Hypothalamus (tissue), 51 donors: Measurements from ENCODE around the gene SYNPO2L.
"Not testable (repeated sequence)": the region's sequence is repeated elsewhere in the genome, so short reads cannot be mapped to it uniquely, and the experiment has no call there.

Experiments used
- DNase-seq, 51 donors: peaks; one replicate each; lab custom pipeline; 2025; lab: John Stamatoyannopoulos, UW

Gene SYNPO2L, protein sequence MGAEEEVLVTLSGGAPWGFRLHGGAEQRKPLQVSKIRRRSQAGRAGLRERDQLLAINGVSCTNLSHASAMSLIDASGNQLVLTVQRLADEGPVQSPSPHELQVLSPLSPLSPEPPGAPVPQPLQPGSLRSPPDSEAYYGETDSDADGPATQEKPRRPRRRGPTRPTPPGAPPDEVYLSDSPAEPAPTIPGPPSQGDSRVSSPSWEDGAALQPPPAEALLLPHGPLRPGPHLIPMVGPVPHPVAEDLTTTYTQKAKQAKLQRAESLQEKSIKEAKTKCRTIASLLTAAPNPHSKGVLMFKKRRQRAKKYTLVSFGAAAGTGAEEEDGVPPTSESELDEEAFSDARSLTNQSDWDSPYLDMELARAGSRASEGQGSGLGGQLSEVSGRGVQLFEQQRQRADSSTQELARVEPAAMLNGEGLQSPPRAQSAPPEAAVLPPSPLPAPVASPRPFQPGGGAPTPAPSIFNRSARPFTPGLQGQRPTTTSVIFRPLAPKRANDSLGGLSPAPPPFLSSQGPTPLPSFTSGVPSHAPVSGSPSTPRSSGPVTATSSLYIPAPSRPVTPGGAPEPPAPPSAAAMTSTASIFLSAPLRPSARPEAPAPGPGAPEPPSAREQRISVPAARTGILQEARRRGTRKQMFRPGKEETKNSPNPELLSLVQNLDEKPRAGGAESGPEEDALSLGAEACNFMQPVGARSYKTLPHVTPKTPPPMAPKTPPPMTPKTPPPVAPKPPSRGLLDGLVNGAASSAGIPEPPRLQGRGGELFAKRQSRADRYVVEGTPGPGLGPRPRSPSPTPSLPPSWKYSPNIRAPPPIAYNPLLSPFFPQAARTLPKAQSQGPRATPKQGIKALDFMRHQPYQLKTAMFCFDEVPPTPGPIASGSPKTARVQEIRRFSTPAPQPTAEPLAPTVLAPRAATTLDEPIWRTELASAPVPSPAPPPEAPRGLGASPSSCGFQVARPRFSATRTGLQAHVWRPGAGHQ

GRCh38 chr10:73655990-73656298, at the start of gene SYNPO2L:
SYNPO2L (minus strand) TSS chr10:73656029; CDS start chr10:73655922, 107 bp downstream.
- no peak for DNase-seq

DNA sequence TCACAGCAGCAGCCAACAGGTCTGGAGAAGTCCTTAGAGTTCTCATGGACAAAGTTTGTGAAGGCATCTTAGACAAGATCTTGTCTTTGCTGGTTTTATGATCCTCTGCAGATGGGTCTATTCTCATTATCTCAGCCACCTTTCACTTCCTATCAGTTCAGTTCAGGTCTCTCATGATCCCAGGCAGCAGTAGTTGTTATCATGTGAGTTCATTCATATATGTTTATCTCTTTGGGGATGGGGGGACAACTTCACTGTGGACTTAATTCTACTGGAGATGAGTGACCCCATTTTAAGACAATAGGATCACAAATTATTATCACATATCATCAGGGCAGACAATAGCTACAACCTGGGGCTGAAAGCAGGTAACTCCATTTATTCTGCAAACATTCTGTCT, 48.1 kb upstream of the SYNPO2L start:
- not testable (repeated sequence) for DNase-seq

DNA sequence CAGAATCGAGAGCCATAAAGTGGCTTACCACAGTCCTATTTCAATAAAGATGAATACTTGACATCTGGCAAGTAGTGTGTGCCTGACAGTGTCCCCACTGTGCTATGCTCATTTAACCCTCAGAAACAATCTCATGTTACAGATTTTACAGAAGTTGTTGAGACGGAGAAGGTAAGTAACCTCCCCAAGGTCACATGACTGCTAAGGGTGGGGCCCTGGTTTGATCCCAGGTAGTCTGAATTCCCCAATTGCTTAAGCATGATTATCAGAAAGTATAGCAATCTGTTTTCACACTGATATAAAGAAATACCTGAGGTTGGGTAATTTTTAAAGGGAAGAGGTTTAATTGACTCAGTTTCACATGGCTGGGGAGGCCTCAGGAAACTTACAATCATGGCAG, 43.0 kb upstream of the SYNPO2L start:
- DNase-seq = not testable (repeated sequence)

GRCh38 chr10:73697675-73698159, 41.9 kb upstream of the SYNPO2L start, which contains the start of gene AGAP5:
AGAP5 (minus strand) TSS chr10:73698109; CDS start chr10:73697755, 354 bp downstream.
- DNase-seq = not testable (repeated sequence)

- DNase-seq = not testable (repeated sequence)
Measured at GRCh38 chr10:73695302-73695701, 39.5 kb upstream of the SYNPO2L start.

GRCh38 chr10:73690755-73691154, 34.9 kb upstream of the SYNPO2L start:
- not testable (repeated sequence) for DNase-seq

DNA sequence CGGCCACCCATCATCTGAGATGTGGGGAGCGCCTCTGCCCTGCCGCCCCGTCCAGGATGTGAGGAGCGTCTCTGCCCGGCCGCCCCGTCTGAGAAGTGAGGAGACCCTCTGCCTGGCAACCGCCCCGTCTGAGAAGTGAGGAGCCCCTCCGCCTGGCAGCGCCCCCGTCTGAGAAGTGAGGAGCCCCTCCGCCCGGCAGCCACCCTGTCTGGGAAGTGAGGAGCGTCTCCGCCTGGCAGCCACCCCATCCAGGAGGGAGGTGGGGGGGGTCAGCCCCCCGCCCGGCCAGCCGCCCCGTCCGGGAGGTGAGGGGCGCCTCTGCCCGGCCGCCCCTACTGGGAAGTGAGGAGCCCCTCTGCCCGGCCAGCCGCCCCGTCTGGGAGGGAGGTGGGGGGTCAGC, 33.8 kb upstream of the SYNPO2L start:
- not testable (repeated sequence) for DNase-seq

- not testable (repeated sequence) for DNase-seq
Measured at GRCh38 chr10:73687641-73688040, 31.8 kb upstream of the SYNPO2L start.

DNA sequence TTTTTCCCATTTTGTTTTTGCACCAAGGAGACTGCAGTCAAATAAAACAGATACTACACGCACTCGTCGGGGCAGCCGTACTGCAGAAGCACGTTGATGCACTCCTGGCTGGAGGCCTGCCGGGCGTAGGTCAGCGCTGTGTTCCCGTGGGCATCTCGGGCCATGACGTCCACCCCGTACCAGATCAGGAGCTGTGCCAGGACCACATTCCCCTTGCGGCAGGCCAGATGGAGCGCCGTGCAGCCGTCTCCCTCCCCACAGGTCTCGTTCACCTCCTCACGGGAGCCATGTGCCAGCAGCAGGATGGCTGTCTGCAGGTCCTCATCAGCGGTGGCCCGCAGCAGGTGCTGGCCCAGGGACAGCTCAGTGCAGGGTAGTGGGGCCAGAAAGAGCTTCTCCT, 18.7 kb upstream of the SYNPO2L start:
- not testable (repeated sequence) for DNase-seq

DNA sequence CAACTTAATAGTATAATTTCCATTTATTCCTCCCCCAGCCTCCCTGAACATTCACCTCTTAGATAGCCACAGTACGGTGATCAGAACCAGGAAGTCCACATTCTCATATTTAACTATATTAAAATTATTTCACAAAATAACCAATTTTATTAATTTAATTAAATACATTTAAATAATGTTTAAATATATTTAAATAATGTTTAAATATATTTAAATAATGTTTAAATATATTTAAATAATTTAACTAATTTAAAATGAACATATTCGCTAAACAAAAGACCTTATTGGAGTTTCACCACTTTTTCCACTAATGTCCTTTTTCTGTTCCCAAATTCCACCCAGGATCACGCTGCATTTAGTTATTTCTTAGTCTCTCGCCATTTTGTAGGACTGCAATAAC, 12.5 kb upstream of the SYNPO2L start:
- DNase-seq = not testable (repeated sequence)

- not testable (repeated sequence) for DNase-seq
Measured at GRCh38 chr10:73666153-73666809, 10.5 kb upstream of the SYNPO2L start.

DNA sequence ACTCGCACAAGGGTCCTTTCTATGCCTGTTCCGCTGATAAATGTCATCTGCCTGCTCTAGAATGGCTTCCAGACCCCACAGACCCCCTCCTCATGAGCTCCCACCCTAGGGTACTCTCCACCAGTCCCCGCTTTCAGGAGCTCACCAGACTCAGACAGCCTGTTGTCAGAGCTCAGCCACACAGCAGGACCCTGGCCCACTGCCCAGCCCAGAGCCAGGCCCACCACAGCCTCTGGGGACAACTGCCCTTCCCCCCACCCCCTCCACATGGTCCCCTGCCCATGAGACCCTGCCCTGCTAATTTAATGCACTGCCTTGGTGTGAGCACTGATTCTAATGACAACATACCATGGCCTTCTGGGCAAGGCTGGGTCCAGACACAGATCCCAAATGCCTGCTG, 9.8 kb upstream of the SYNPO2L start:
- DNase-seq = not testable (repeated sequence)

DNA sequence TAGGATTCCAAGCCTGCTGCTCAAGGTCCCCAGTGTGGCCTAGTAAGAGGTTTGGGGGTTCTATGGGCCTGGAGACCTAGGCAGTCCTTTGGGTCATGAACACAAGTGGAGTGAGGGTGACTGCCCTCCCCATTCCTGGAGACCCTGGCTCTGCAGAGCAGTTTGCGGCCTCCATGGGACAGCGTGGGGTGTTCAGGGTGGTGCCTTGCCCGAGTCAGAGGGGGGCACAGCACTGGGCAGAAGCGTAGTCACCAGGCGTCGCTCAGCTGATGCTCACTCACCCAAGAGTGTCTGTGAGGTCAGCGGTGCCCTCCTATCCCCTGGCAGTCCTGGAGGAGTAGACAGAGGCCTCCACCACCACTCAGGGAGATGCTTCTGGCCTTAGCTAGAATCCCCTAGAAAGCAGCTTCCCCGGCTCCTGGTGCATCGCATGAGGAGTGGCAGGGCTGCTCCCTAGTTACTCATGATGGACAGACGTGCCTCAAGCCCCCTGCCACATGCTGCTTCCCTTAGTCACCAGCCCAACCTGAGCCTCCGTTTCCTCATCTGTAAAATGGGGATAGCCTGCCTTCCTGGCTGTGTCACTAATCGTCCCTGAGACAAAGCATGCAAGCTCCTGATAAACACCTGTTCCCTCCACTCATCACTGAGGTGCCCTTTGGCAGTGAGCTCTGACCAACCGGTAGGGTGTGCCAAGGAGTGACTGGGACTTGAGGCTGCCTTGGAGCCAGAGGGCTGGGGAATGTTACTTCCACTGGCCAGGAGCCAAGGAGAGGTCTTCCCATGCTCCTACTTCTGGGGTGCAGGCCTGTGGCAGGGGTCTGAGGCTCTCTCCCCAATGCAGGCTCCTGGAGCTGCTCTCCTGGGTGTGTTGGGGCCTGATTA, 8.6 kb upstream of the SYNPO2L start:
- DNase-seq = not testable (repeated sequence)

DNA sequence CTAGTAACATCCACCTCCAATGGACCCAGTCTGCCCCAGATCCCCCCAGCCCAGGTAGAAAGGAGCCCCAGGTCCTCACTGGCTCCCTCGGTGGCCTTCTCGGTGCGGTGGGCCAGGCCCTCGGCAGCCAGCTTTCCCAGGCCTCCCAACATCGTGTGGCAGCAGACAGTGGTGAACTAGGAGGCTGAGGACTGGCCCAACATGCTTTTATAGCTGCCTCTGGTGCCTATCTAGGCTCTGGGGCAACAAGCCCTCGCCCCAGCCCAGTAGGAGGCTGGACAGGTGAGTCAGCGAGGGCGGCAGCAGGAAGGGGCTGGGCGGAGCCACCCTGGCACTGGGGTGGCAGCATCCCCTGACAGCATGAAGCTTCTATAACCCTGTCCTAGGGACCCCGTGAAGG, 7.8 kb upstream of the SYNPO2L start:
- not testable (repeated sequence) for DNase-seq

- DNase-seq = not testable (repeated sequence)
Measured at GRCh38 chr10:73662705-73663104, 6.9 kb upstream of the SYNPO2L start.

GRCh38 chr10:73655257-73655989, 406 bp downstream of the SYNPO2L start:
- DNase-seq = no peak

DNA sequence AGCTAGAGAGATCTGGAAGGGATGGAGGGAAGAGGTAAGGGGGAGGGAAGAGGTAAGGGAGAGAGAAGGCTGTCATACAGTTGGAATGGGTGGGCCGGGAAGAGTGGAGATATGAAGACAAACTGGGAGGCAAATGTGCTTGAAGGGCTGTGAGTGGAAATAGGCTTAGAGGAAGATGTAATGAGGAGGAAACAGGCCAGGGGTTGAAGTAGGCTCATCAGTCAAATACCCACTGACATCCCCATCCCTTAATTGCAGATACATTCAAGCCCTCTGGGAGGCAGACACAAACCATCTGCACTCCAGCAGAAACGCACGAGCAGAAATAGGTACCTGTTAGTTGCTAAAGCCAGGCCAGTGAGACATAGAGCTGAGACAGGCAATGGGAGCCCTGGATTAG, 2.1 kb downstream of the SYNPO2L start:
- no peak for DNase-seq

DNA sequence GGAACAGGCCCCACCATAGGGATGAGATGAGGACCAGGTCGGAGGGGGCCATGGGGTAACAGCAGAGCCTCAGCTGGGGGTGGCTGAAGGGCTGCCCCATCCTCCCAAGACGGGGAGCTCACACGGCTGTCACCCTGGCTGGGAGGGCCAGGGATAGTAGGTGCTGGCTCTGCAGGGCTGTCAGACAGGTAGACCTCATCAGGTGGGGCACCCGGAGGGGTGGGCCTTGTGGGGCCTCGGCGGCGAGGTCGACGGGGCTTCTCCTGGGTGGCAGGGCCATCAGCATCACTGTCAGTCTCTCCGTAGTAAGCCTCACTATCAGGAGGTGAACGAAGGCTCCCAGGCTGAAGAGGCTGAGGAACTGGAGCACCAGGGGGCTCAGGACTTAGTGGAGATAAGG, 2.6 kb downstream of the SYNPO2L start:
- no peak for DNase-seq
